Ureter (tissue), 1 donor: ENCODE data around the gene UNC119. TPM values are rescaled to one million over a fixed set of nuclear protein-coding genes. Genes with fewer than 3 reads are reported as not detected.

Source experiments
- DNase-seq: peaks from one replicate; pipeline ENCODE4 v3.0.0-alpha.2; 2020; ENCODE audit warnings: low spot score
- total RNA-seq: library from RNA; stranded (reverse); gene quantifications from one replicate; pipeline ENCODE4 v1.2.4, GENCODE V29; 2023
- donor health status: DM: yes; HTN: yes; CAD: no.

Gene UNC119
- total RNA-seq, 1 donor from 2014 or later: 37.5 TPM

GRCh38 chr17:28573040-28573380 is 20.6 kb upstream of the UNC119 start:
- DNase-seq: no peak

GRCh38 chr17:28572259-28573039 is 20.0 kb upstream of the UNC119 start:
- no peak for DNase-seq

- peak; percentile 96 for DNase-seq
Observed at GRCh38 chr17:28571361-28572122, 19.1 kb upstream of the UNC119 start, which contains the start of gene PIGS. Gene PIGS (minus strand): TSS chr17:28571524. CDS start chr17:28571496, 28 bp downstream.

GRCh38 chr17:28570716-28571360 is 18.4 kb upstream of the UNC119 start:
- no peak for DNase-seq

GRCh38 chr17:28569446-28569845 is 17.0 kb upstream of the UNC119 start:
- DNase-seq: no peak

GRCh38 chr17:28567604-28568003 is 15.2 kb upstream of the UNC119 start:
- no peak for DNase-seq

GRCh38 chr17:28563475-28563874 is 11.1 kb upstream of the UNC119 start:
- no peak for DNase-seq

GRCh38 chr17:28555022-28555421 is 2.6 kb upstream of the UNC119 start:
- DNase-seq: no peak

- no peak for DNase-seq
Observed at GRCh38 chr17:28554565-28554964, 2.1 kb upstream of the UNC119 start.

- DNase-seq: no peak
Observed at GRCh38 chr17:28553000-28553505, 629 bp upstream of the UNC119 start.

GRCh38 chr17:28551421-28552175 is 826 bp downstream of the UNC119 start:
- no peak for DNase-seq

GRCh38 chr17:28550858-28551257 is 1.6 kb downstream of the UNC119 start:
- DNase-seq: no peak

- DNase-seq: no peak
Observed at GRCh38 chr17:28549236-28550132, 2.9 kb downstream of the UNC119 start.

- DNase-seq: no peak
Observed at GRCh38 chr17:28548417-28549130, 3.9 kb downstream of the UNC119 start.

GRCh38 chr17:28547623-28548416 is 4.6 kb downstream of the UNC119 start:
- DNase-seq: peak; percentile 71

- no peak for DNase-seq
Observed at GRCh38 chr17:28547096-28547622, 5.3 kb downstream of the UNC119 start.

- no peak for DNase-seq
Observed at GRCh38 chr17:28545787-28546415, 6.5 kb downstream of the UNC119 start.

- no peak for DNase-seq
Observed at GRCh38 chr17:28545141-28545503, 7.3 kb downstream of the UNC119 start.
